LoVo (cell line): ENCODE results near the gene TMPRSS6.
A peak's percentile ranks its signal among the peaks of the same experiment; 100 is the strongest.
"Not testable (repeated sequence)": the region's sequence is repeated elsewhere in the genome, so short reads cannot be mapped to it uniquely, and the experiment has no call there.

Experiments used
- DNase-seq: peaks from one replicate; pipeline ENCODE4 v3.0.0-alpha.2; 2016; ENCODE audit warnings: low spot score

The TMPRSS6 gene

DNA sequence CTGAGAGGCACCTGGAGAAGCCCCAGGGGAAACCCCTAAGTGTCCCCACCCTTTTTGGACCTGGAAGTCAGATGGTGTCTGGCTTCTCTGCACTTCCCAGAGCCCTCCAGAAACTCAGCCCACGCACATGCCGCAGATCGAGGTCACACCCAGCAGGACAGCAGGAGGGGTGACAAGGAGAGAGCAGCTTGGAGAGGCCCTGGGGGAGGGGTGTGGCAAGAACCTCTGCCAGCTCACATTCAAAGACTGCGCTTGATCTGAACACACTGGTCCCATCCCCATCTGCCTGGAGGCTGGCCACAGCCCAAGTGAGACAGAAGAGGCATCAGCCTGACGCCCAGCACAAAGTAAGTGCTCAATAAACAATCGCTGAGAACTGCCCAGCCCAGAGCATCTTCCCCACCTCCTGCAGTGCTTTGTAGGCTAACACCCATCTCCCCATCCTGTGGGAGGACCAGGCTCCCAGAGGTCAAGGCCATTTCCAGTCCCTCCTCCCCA is 21.4 kb downstream of the TMPRSS6 start:
- peak; percentile 32 for DNase-seq

DNA sequence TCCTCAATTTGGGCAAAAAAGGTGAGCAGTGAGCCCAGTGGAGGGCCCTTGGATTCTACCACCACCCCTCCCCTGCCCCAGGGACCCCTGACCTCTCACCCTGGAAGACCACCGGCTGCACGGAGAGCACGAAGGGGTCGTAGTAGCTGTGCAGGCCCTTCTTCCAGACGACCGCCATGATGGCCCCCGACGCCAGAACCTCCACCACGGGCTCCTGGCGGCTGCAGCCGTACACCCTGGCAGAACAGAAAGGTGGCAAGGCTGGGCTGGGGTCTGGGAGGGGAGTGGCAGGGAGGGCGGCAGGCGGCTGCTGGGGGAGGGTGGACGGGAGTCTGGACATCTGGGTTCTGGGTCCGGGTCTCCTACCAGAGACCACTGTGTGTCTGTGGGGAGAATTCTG is 23.3 kb downstream of the TMPRSS6 start:
- DNase-seq = no peak

DNA sequence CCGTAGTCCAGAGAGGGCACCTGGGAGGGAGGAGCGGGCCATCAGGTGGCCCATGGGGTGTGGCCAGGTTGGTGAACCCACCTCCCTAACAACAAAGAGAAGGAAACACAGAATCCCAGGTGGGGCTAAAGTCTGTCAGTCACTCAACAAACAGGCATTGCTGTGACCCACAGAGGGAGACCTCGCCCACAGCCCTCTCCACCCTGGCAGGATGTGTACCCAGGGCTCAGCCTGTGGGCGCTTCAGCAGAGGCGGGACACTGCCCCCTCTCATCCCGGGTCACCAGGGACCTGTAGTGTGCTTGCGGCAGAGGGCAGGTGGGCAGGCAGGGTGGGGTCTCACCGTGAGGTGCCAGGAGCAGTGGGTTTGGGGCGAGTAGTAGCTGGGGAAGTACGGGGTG is 25.1 kb downstream of the TMPRSS6 start:
- no peak for DNase-seq

DNA sequence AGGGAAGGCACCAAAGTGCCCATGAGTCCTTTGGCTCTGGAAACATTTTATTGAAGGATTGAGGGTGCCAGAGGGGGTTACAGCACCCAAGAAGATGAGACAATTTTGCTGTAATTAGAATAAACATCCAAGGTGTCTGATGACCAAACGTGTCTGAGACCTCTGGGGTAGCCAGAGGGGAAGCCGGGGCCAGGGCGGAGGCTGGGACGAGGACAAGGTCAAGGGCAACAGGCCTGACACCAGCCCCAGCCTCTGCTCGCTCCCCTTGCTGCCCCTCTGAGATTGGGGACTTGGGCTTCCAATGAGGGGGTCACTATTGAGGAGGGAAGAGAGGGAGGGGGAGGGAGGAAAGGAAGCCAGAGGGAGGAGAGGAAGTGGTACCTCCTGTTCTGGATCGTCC is 25.6 kb downstream of the TMPRSS6 start:
- no peak for DNase-seq

DNA sequence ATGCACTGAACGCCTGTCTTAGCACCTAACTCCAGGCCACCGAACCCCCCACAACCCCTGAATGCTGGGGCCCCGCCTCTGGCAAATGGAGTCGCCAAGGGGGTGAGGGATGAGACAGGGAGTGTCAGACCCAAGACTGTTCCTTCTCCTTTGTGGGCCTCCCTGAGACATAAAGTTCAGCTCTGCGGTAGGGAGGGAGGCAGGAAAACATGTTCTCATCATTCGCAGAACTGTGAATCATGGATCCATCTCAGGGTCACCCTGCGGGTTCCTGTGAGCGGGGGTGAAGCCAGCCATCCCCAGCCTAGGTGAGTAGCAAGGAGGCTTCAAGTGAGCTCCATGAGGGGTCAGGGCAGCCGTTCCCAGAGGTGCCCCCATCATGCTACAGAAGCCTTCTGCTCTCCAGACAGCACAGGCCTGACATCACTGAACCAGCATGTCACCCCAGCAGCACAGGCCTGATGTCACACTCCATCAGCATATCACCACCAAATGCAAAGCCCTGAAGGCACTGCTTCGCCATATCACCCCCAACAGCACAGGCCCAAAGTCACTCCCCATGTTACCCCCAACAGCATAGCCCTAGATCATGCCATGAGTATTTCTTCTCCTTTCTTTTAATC is 27.2 kb downstream of the TMPRSS6 start:
- no peak for DNase-seq

DNA sequence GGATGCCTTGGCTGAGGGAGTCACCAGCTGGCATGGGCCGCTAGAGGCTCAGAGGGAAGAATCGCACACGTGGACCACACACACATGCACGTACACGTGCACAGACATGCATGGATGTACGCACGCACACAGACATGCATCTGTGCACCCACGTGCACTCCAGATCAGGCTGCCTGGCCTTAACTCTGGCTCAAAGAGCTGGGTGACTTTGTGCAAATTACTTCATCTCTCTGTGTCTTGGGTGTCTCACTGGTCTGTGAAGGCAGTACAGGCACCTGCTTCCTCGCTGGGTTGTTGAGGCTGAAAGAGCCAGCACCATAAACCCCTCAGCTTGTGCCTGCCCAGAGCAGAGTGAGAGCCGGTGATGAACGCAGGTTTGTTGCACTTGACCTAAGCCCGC is 28.7 kb downstream of the TMPRSS6 start:
- no peak for DNase-seq

DNA sequence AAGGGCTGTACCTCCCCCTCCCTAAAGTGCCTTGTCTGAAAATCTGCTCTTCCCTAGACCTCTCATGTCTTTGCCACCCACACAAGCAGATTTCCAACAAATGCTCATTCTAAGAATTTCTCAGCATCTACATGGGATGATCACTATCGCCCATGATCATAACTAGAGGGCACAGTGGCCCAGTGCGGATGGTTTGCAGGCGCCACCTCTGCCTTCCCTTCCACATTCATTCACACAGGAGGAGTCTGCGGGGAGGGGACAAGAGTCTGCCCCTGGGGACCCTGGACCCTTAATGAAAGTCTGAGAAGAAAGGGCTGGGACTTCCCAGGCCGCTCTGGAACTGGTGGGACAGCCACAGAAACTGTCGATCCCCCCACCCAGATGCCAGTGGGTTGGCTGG is 29.1 kb downstream of the TMPRSS6 start:
- DNase-seq = no peak

DNA sequence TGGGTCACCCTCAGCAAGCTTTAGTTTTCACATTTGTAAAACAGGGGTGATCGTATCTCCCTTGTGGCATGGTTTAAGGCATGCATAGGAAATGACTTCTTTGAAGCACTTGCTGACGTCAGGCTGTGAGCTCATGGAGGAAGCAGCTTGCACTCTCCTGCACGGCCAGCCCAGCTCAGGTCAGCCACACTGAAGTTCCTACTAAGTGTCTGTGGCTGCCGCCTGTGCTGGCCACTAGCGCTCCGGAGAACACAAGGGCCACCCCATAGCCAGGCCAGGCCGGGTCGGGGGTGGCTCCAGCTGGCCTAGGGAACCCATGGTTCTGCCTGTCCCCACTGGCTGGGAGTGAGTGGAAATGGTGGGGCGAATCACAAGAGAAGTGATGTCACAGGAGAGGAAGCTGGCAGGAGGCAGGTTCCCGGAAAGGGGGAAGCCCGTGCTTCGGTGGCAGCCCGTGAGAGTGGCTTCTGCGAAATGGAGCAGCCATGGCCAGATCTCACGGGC is 29.8 kb downstream of the TMPRSS6 start:
- DNase-seq = no peak

DNA sequence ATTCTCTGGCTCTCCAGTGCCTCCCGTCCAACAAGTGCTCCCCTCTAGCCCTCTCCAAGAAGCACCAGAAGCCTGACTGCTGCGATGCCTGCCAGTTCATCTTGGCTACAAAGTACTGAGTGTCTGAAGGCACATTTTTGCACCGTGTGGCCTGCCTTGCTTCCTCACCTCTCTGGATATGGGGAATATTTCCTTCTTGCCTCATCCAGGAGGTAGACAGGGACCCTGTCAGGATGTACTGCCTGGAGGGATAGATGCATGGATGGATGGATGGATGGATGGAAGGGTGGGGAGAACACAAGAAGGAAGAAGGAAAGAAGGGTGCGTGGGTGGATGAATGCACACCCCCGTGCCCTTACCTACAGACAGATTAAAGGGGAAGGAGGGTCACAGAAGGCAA is 30.4 kb downstream of the TMPRSS6 start:
- no peak for DNase-seq

DNA sequence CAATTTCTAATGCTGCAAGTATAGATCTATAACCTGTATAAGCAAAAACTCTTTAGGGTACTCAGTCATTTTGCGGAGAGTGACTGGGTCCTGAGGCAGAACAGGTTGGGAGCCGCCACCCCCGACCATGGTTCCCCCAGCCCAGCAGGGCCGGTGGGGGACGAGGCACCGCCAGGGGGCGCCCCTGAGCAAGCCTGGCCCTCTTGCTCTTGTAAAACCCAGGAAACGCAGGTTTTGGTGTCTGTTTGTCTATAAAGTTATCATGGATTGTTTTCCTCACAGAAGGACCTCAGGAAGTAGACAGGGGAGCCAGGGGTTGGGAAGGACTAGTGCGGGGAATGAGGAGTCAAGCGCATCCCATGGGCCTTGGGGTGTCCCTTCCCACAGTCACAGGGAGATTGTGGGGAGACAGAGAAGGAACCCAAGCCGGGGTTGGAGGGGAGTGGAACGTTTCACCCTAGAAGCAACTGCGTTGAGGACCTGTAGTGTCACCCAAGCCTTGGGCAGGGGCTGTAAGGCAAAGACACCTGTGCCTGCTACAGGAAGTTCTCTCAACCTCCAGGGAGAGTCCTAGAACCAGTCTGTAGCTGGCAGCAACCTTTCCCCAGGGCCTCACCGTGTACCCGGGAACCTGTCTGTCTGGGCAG is 31.6 kb downstream of the TMPRSS6 start:
- DNase-seq = peak; percentile 2

DNA sequence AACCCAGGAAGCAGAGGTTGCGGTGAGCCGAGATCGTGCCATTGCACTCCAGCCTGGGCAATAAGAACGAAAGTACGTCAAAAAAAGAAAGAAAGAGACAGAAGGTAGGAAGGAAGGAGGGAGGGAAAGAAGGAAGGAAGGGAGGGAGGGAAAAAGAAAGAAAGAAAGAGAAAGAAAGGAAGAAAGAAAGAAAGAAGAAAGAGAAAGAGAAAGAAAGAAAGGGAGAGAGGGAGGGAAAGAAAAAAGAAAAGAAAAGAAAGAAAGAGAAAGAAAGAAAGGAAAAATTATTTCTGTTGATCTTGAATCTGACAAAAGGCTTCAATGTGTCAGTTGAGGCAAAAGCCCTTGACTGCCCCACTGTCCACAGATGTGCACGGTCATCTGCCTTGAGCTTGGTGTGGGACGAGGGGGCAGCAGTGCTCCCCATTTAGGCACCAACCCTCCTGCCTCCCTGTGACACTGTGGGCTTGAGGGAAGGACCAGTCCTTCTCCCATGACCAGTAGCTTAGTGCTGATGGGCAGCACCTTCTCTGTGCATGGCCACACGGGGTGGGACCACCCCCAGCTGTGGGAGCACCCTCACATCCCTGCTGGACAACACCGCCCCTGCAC is 33.6 kb downstream of the TMPRSS6 start:
- no peak for DNase-seq

DNA sequence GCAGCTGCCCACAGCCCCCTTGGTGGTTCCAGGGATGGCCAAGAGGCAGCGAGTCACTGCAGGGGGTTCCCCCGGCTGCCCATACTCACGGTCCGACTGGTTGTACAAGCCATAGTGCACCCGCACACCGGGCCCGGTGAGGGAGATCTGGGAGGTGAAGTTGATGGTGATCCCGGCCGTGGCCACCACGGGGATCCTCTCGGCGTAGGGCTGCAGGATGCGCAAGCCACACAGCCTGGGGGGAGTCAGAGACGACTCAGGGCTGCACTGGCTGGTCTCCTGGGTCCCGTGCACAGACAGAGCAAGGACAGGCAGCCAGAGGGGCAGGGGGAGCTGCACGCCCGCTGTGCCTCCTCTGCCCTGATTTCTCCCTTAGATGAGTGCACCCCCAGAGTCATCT is 34.5 kb downstream of the TMPRSS6 start:
- no peak for DNase-seq

DNA sequence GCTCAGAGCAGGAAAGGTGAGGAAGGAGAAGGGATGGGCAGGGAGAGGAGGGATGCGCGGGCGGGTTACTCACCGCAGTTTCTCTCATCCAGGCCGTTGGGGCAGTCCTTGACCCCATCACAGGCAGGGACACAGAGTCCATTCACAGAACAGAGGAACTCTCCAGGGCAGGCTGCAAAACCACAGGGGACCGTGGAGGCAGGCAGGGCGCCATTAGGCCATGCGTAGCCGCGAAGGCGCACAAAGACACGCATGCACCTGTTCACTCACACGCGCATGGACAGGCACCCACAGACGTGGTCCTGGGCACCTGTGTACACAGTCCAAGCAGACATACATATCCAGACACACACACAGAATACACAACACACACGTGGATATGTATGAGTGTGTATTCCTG is 35.0 kb downstream of the TMPRSS6 start:
- no peak for DNase-seq

DNA sequence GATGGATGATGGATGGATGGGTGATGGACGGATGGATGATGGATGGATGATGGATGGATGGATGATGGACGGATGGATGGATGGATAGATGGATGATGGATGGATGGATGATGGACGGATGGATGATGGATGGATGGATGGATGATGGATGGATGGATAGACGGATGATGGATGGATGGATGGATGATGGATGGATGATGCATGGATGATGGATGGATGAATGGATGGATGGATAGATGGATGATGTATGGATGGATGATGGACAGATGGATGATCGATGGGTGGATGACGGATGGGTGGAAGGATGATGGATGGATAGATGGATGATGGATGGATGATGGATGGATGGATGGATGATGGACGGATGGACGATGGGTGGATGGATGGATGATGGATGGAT is 36.8 kb downstream of the TMPRSS6 start:
- no peak for DNase-seq

DNA sequence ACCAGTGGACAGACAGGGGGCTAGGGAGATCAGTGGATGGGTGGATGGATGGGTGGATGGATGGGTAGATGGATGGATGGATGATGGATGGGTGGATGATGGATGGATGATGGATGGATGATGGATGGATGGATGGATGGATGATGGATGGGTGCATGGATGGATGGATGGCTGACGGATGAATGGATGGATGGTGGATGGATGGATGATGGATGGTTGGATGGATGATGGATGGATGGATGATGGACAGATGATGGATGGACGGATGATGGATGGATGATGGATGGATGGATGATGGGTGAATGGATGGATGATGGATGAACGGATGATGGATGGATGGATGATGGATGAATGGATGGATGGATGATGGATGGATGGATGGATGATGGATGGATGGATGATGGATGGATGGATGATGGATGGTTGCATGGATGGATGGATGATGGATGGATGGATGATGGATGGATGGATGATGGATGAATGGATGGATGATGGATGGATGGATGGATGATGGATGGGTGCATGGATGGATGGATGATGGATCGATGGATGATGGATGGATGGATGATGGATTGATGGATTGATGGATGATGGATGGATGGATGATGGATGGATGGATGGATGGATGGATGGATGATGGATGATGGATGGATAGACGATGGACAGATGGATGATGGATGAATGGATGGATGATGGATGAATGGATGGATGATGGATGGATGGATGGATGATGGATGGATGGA is 37.5 kb downstream of the TMPRSS6 start:
- DNase-seq = not testable (repeated sequence)

DNA sequence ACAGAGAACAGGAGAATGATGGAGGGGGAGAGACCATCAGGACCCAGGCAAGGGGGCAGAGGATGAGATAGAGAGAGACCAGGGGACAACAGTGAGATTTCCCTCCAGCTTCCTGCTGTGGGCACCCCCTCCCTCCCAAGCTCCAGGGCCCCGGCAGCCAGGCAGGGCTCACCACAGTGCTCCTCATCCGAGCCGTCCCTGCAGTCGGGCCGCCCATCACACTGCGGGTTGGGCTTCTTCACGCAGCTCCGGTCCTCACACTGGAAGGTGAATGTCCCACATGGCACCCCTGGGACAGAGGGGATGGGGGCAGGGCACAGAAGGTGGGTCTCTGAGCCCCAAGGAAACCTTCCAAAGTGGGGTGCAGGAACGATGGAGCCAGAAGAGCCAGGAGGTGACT is 38.8 kb downstream of the TMPRSS6 start:
- DNase-seq = no peak

DNA sequence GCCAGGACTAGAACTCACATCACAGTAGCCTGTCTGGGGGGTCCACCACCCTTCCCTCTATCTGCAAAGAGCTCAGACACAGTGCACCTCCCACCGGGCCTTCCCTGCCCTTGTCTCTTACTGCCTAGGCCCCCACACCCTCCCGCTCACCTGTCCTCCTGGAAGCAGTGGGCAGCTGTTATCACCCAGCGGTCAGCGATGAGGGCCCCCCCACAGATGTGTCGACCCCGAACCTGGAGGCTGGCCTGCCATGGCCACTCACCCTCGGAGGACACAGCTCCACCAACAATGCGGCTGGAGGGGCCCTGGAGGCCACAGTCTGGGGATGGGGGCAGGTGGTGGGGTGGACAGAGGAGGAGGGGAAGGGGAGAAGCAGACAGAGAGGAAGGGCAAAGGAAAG is 39.2 kb downstream of the TMPRSS6 start:
- DNase-seq = no peak

DNA sequence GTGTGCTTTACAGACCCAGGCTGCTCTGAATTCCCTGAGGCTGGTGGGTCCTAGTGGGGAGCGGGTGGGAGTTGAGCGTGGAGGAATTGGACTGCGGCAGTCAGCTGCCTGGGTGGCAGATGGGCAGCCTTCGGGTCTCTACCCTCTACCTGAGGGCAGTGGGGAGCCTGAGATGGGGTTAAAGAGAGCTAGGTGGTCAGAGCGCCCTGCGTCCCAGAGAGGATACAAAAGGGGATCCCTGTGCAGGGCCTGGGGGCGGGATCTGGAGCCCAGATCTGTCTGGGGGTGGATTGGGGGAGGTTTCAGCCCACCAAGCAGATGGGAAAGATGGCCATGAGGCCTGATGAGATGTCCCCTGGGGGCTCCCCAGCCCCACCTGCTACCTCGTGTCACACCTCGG is 39.8 kb downstream of the TMPRSS6 start:
- DNase-seq = no peak

DNA sequence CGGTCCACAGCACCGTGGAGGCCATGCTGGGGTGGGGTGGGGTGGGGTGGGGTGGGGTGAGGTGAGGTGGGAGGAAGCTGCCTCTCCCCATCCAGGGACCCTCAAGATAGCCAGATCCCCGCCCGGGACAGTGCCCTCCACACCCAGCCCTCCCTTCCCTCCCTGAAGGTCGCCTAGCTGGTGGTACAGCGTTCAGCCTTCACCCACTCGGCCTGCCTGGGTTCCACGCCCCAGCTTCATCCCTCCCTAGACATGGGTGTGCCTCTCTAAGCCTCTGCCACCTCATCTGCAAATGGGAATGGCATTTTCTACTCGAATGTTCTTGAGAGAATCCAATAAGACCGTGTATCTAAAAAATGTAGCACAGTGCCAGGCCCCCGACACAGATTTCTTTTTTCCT is 40.2 kb downstream of the TMPRSS6 start:
- no peak for DNase-seq

DNA sequence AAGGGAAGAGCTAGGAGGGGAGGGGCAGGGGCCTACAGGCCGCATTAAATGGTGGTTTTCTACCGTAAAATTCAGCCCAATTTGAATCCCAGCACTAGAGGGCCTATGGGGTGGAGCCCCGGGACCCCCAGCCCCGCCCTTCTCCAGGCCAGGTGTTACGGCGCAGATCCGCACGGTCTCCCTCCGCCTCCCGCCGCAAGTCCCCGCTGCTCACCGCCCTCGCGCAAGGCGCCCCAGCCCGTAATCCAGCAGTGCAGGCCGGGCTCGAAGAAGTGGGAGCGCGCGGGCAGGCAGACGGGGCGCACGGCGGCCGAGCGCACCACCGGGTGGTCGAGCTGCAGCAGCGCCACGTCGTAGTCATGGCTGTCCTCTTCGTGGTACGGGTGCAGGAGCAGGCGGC is 40.7 kb downstream of the TMPRSS6 start:
- DNase-seq = no peak

DNA sequence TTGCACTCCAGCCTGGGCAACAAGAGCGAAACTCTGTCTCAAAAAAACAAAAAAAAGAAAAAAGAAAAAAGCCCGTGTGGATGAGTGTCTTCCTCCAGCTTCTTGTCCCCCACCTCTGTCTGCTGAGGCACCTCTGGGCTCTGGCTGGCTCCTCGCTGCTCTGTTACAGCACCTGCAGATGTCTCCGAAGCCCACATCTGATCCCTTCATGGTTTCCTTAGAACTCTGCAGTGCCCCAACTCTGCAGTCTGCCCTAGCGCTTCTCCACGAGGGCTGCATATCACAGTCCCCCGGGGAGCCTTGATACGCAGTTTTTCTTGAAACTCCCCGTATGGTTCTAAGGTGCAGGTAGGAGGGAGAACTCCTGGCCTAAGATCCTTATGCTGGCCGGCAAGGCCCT is 42.1 kb downstream of the TMPRSS6 start:
- no peak for DNase-seq

DNA sequence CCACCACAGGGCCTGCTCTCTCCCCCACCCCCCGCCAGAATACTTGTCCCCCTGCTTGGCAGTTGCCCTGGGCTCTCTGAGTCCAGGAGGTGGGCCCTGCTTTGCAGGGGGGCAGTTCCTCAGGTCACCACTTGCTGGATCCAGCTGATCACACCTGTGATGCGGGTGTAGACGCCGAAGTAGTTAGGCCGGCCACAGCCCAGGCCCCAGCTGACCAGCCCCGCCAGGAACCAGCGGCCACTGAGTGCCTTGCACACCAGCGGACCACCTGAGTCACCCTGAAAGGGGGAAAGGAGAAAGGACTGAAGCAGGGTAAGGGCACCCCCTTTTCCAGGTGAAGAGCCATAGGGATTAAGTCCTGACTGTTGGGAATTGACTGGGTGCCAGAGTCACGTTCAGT is 43.6 kb downstream of the TMPRSS6 start:
- no peak for DNase-seq

DNA sequence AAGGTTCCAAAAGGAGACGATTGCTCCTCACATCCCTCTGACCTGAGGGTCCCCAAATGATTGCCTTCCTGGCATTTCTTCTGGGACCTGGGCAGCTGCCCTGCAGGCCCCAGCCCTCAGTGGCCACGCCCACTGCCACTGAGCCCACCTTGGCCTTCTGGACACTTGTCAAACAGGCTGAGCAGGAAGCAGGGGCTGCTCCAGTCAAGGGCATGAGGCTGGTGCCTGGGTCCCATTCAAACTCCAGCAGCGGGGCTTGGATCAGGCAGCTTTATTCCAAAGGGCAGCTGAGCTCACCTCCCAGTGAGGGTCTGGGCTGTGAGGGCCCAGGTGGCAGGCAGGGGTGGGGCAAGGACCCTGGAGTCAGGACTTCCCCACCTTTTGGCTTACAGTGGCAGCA is 44.3 kb downstream of the TMPRSS6 start:
- no peak for DNase-seq
